Peyer's patch (tissue), 4 donors: ENCODE measurements around the gene TXK. TPM values are rescaled to one million over a fixed set of nuclear protein-coding genes. Genes with fewer than 3 reads are reported as not detected.
A peak's percentile ranks its signal among the peaks of the same experiment; 100 is the strongest.

ENCODE experiments used
- DNase-seq, 3 donors: peaks; one replicate each; pipeline ENCODE4 v3.0.0-alpha.2; 2017 to 2019
- H3K27ac ChIP-seq, 4 donors: fragments of 200-600 bp; sonication (generic); one replicate each; pipeline ENCODE4 v1.5.1; 2016 to 2019
- H3K27me3 ChIP-seq, 2 donors: fragments of 200-600 bp; sonication (generic); one replicate each; pipeline ENCODE4 v1.5.1; 2019
- H3K36me3 ChIP-seq, 3 donors: fragments of 200-600 bp; sonication (generic); one replicate each; pipeline ENCODE4 v1.5.1; 2016 to 2019
- H3K4me1 ChIP-seq, 4 donors: fragments of 200-600 bp; sonication (generic); one replicate each; pipeline ENCODE4 v1.5.1; 2016 to 2019
- H3K4me3 ChIP-seq, 4 donors: fragments of 200-600 bp; sonication (generic); 1 replicate in 3 of 4; 2 replicates in 1 of 4; pipeline ENCODE4 v1.5.1; 2016 to 2019; ENCODE audit warnings: mild to moderate bottlenecking in 1 of 4
- H3K9me3 ChIP-seq, 4 donors: fragments of 200-600 bp; sonication (generic); one replicate each; pipeline ENCODE4 v1.5.1; 2016 to 2019; ENCODE audit warnings: mild to moderate bottlenecking in 1 of 4
- CTCF ChIP-seq, 6 experiments: fragments of 450-650 bp in 4 of 6; fragments of 200-600 bp in 2 of 6; sonication (generic) in 1 of 6; IDR thresholded peaks; one replicate each; pipeline ENCODE4 v1.5.1; 2017 to 2019; ENCODE audit warnings: antibody characterized with exemption in 6 of 6, mild to moderate bottlenecking in 3 of 6, moderate library complexity in 1 of 6
- POLR2A ChIP-seq, 2 donors: fragments of 450-650 bp; IDR thresholded peaks; one replicate each; pipeline ENCODE4 v1.5.1; 2017; ENCODE audit warnings: antibody characterized with exemption in 2 of 2, mild to moderate bottlenecking in 2 of 2, moderate library complexity in 2 of 2
- total RNA-seq, 4 donors: library from RNA; depleted of rRNA; stranded (reverse); fragments of >200 nt; gene quantifications; one replicate each; pipeline ENCODE4 v1.1.0, GENCODE V29; 2016

Gene TXK
- total RNA-seq, 4 donors from 2014 or later = 3.9 to 33.0 (median 9.5) TPM

GRCh38 chr4:48105230-48105629 lies 28.8 kb downstream of the TXK start:
- TF ChIP-seq POLR2A (IDR thresholded peaks at IDR 0.05) (no peak), CTCF (IDR thresholded peaks at IDR 0.05) (no peak)
- H3K9me3 ChIP-seq = no peaks in the 10 kb centered on the region
- no peak overlapping the region for H3K27ac ChIP-seq
- H3K4me1 ChIP-seq = no peaks in the 10 kb centered on the region
- no peaks in the 10 kb centered on the region for H3K36me3 ChIP-seq
- no peak overlapping the region for H3K4me3 ChIP-seq
- no peak for DNase-seq
- no peaks in the 10 kb centered on the region for H3K27me3 ChIP-seq

GRCh38 chr4:48103483-48104139 lies 30.4 kb downstream of the TXK start:
- H3K4me1 ChIP-seq = no peaks in the 10 kb centered on the region
- no peak for DNase-seq
- no peaks in the 10 kb centered on the region for H3K27me3 ChIP-seq
- H3K27ac ChIP-seq = no peak overlapping the region
- TF ChIP-seq CTCF (IDR thresholded peaks at IDR 0.05) = no peak
- no peak for TF ChIP-seq POLR2A (IDR thresholded peaks at IDR 0.05)
- H3K36me3 ChIP-seq = no peaks in the 10 kb centered on the region
- no peaks in the 10 kb centered on the region for H3K9me3 ChIP-seq
- no peak overlapping the region for H3K4me3 ChIP-seq

GRCh38 chr4:48102303-48102702 lies 31.7 kb downstream of the TXK start:
- Histone ChIP-seq H3K4me3 (no peak overlapping the region), H3K4me1 (no peaks in the 10 kb centered on the region), H3K27ac (no peak overlapping the region), H3K9me3 (no peaks in the 10 kb centered on the region), H3K27me3 (no peaks in the 10 kb centered on the region), H3K36me3 (no peaks in the 10 kb centered on the region)
- TF ChIP-seq CTCF (IDR thresholded peaks at IDR 0.05) (peak in 2 of 6 experiments; percentile 2 to 6), POLR2A (IDR thresholded peaks at IDR 0.05) (no peak)
- DNase-seq = no peak

GRCh38 chr4:48100256-48100655 lies 33.8 kb downstream of the TXK start:
- no peaks in the 10 kb centered on the region for H3K27me3 ChIP-seq
- H3K4me3 ChIP-seq = no peak overlapping the region
- TF ChIP-seq POLR2A (IDR thresholded peaks at IDR 0.05) = no peak

GRCh38 chr4:48095441-48095840 lies 38.6 kb downstream of the TXK start:
- Histone ChIP-seq H3K36me3 (no peaks in the 10 kb centered on the region), H3K9me3 (no peaks in the 10 kb centered on the region), H3K4me3 (no peak overlapping the region), H3K27ac (no peak overlapping the region), H3K4me1 (no peaks in the 10 kb centered on the region), H3K27me3 (no peaks in the 10 kb centered on the region)
- DNase-seq = peak in 1 of 3 donors; percentile 50
- no peak for TF ChIP-seq CTCF (IDR thresholded peaks at IDR 0.05)

More at GRCh38 chr4:48100256-48100655, 33.8 kb downstream of the TXK start:
- Histone ChIP-seq H3K9me3 (no peaks in the 10 kb centered on the region), H3K27ac (no peak overlapping the region), H3K36me3 (no peaks in the 10 kb centered on the region), H3K4me1 (no peaks in the 10 kb centered on the region)
- DNase-seq = no peak

GRCh38 chr4:48093991-48094416 lies 40.0 kb downstream of the TXK start:
- H3K9me3 ChIP-seq = no peaks in the 10 kb centered on the region
- H3K27ac ChIP-seq = peak overlapping the region in 1 of 4 donors; percentile 25
- H3K4me3 ChIP-seq = no peak overlapping the region
- no peaks in the 10 kb centered on the region for H3K36me3 ChIP-seq
- H3K4me1 ChIP-seq = no peaks in the 10 kb centered on the region
- peak in 2 of 3 donors; percentile 59 to 82 for DNase-seq
- H3K27me3 ChIP-seq = no peaks in the 10 kb centered on the region
- TF ChIP-seq CTCF (IDR thresholded peaks at IDR 0.05) (no peak), POLR2A (IDR thresholded peaks at IDR 0.05) (no peak)
